Measurements from ENCODE around the gene SCGB3A2.

DNA sequence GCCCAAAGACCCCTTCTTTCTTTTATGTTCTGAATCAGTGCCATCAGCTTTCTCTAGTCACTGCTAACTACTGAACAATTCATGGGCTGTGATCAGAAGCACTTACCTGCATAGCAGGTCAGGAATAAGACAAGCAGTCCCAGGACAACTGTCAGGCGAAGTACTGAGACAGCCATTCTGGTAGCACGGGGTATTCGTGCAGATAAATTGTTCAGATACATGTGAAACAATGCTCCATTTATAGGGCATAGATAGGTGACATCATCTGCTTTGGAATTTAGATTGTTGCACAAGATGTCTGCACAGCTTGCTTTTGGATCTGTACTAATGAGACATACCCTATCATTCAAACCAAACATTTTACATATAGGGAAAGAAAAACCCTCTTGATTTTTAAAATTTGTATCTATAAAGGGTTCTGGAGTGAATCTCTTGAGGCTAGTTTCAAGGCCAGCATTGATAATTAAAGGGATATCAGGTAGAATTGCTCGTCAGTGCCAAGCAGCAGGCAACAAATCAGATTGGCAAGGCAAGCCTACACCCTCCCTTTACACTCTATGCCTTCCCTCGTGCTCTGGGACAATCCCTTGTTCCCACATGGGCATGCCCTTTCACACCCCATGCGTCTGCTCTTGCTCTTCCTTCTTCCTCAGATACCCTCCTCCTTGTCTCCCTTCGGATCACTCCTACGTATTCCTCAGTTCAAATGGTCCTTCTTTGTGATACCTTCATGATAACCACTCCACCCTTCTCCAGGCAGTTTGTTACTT is 28.0 kb downstream of the SCGB3A2 start, which contains the start of gene C5orf46:
- TF ChIP-seq, protein P1, sequence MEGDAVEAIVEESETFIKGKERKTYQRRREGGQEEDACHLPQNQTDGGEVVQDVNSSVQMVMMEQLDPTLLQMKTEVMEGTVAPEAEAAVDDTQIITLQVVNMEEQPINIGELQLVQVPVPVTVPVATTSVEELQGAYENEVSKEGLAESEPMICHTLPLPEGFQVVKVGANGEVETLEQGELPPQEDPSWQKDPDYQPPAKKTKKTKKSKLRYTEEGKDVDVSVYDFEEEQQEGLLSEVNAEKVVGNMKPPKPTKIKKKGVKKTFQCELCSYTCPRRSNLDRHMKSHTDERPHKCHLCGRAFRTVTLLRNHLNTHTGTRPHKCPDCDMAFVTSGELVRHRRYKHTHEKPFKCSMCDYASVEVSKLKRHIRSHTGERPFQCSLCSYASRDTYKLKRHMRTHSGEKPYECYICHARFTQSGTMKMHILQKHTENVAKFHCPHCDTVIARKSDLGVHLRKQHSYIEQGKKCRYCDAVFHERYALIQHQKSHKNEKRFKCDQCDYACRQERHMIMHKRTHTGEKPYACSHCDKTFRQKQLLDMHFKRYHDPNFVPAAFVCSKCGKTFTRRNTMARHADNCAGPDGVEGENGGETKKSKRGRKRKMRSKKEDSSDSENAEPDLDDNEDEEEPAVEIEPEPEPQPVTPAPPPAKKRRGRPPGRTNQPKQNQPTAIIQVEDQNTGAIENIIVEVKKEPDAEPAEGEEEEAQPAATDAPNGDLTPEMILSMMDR (IDR thresholded peaks at IDR 0.05), result no peak
- TF ChIP-seq POLR2A (IDR thresholded peaks at IDR 0.05), result no peak

All from adrenal gland (tissue), 5 donors.